Ovary (tissue), 3 donors: ENCODE measurements around the gene GNAT2.

ENCODE experiments used
- EP300 ChIP-seq: sonication (generic); formaldehyde crosslinking; IDR thresholded peaks from one replicate; pipeline ENCODE4 v1.6.1; 2017; ENCODE audit warnings: antibody characterized with exemption
- POLR2A ChIP-seq: fragments of 450-650 bp; IDR thresholded peaks from one replicate; pipeline ENCODE4 v1.6.1; 2017; ENCODE audit warnings: antibody characterized with exemption, mild to moderate bottlenecking, moderate library complexity
- TF ChIP-seq, protein P1 (sequence below), 3 donors: fragments of 450-650 bp in 2 of 3; fragments of 200-600 bp in 1 of 3; IDR thresholded peaks; one replicate each; pipeline versions ENCODE4 v1.5.1 to v1.8.0; 2016 to 2022; ENCODE audit warnings: antibody characterized with exemption in 3 of 3, mild to moderate bottlenecking in 1 of 3
- donor health status: DM: no; HTN: no; CAD: no.

DNA sequence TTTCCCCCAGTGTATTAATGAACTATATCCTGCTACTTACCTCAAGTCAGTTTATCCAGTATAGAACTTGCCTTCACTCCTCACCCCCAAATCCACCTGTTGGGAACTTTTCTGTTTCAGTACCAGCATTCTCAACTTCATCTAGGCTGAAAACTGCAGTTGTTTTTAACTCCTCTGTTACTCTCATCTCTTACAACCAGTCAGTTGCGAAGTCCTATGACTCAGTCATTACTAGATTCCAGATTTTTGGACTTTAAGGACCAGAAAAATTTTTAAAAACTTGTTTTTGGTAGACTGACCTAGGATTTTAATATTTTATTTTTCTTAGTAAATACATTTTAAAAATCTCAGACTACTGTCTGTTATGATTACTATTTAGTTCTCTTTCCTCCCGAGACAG lies 62.9 kb downstream of the GNAT2 start:
- TF ChIP-seq, protein P1, sequence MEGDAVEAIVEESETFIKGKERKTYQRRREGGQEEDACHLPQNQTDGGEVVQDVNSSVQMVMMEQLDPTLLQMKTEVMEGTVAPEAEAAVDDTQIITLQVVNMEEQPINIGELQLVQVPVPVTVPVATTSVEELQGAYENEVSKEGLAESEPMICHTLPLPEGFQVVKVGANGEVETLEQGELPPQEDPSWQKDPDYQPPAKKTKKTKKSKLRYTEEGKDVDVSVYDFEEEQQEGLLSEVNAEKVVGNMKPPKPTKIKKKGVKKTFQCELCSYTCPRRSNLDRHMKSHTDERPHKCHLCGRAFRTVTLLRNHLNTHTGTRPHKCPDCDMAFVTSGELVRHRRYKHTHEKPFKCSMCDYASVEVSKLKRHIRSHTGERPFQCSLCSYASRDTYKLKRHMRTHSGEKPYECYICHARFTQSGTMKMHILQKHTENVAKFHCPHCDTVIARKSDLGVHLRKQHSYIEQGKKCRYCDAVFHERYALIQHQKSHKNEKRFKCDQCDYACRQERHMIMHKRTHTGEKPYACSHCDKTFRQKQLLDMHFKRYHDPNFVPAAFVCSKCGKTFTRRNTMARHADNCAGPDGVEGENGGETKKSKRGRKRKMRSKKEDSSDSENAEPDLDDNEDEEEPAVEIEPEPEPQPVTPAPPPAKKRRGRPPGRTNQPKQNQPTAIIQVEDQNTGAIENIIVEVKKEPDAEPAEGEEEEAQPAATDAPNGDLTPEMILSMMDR (IDR thresholded peaks at IDR 0.05): no peak
- TF ChIP-seq POLR2A: no peak
- TF ChIP-seq EP300: no peak
